NCI-H2171 (cell line): ENCODE measurements around the gene ZNF654.
"Not testable (repeated sequence)": the region's sequence is repeated elsewhere in the genome, so short reads cannot be mapped to it uniquely, and the experiment has no call there.

ENCODE experiments used
- DNase-seq: peaks from one replicate; lab custom pipeline; 2025; lab: John Stamatoyannopoulos, UW

Gene ZNF654

DNA sequence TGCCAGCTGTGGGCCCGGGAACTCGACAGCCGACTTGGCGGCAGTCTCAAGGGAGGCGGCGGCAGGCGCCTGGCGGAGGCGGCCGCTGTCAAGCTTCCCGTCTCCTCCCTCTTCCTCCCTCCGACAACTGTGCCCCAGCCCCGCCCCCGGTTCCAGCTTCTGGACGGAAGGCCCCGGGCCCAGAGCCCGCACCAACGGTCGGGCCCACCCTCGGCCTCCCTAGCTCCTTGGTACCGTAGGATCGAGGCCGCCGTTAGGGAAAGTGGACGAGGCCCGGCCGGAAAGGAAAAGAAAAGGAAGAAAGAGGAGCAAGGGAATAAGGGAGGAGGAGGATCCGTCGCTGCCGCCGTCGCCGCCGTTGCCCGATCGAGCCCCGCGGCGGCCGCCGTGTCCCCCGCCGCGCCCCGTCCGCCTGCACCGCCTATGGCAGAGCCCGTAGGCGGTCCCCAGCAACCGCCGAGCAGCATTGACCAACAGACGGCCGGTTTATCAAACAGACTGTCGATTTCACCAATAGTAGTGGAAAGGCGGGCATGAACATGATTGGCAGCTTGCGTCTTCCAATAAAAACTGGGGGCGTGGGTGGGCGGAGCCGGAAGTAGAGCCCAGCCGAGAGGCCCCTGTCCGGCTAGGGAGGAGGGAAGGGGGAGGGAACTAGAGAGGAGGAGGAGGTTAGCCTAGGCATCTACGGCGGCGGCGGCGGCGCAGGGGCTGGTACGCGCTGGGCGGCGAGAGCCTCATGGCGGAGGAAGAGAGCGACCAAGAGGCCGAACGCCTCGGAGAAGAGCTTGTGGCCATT is at the start of gene ZNF654, which contains the start of gene CGGBP1:
TSS of gene ZNF654 (plus strand) at position 675 of the 799 bp plus-strand sequence. CDS start at position 740, 65 bp downstream.
TSS of gene CGGBP1 (minus strand) at position 425 of the 799 bp plus-strand sequence. CDS start 3,029 bp downstream, outside the sequence.
- DNase-seq, result peak; percentile 77

GRCh38 chr3:88010810-88011209 is 48.2 kb upstream of the ZNF654 start:
- DNase-seq, result no peak

- no peak for DNase-seq
These were observed 45.5 kb upstream of the ZNF654 start for GRCh38 chr3:88013592-88013991.

DNA sequence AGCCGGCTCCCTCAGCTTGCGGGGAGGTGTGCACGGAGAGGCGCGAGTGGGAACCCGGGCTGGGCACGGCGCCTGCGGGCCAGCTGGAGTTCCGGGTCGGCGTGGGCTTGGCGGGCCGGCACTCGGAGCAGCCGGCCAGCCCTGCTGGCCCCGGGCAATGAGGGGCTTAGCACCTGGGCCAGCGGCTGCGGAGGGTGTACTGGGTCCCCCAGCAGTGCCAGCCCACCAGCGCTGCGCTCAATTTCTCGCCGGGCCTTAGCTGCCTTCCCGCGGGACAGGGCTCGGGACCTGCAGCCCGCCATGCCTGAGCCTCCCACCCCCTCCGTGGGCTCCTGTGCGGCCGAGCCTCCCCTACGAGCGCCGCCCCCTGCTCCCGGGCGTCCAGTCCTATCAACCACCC is 43.4 kb upstream of the ZNF654 start:
- DNase-seq, result not testable (repeated sequence)

GRCh38 chr3:88019024-88019423 is 40.0 kb upstream of the ZNF654 start:
- no peak for DNase-seq

- no peak for DNase-seq
These were observed 34.0 kb upstream of the ZNF654 start for GRCh38 chr3:88025001-88025552.

- DNase-seq, result no peak
These were observed 30.2 kb upstream of the ZNF654 start for GRCh38 chr3:88028876-88029275.

GRCh38 chr3:88030210-88030609 is 28.8 kb upstream of the ZNF654 start:
- DNase-seq, result no peak

DNA sequence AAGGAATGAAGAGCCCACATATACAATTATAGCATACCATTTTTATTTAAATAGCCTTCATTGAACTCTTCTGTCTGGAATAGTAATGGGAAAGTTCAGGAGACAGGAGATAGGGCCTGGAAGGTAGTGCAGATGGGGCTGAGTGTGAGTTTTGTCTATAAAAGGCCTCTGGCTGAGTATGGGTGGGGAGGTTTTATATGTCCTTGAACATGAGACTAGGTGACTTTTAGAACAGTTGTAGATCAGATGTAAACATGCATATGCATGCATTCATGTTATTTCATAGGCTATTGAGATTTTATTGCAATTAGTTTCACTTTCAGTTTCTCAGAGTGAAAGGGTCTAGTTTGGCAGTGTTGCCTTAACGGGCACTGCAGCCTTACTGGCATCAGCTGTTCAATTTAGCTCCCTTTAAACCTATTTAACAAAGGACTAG is 27.4 kb upstream of the ZNF654 start:
- no peak for DNase-seq

DNA sequence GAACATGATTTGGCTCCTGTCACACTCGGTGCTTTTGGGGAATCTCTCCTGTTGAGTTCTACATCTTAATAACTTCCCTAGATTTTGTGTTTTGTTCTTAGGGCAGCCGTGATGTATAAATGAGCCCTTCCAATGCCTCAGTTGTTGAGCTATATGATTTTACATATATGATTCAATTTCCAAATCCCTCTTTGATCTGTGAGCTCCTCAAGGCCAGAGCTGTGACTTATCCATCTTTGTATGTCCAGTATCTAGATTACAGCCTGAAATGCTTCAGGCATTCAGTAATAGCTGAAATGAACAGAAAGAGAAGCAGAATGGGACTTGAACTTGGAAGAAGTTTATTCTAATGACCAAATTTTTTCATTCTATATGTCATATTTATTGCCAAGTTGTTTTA is 26.8 kb upstream of the ZNF654 start:
- no peak for DNase-seq

GRCh38 chr3:88033079-88033478 is 26.0 kb upstream of the ZNF654 start:
- no peak for DNase-seq

DNA sequence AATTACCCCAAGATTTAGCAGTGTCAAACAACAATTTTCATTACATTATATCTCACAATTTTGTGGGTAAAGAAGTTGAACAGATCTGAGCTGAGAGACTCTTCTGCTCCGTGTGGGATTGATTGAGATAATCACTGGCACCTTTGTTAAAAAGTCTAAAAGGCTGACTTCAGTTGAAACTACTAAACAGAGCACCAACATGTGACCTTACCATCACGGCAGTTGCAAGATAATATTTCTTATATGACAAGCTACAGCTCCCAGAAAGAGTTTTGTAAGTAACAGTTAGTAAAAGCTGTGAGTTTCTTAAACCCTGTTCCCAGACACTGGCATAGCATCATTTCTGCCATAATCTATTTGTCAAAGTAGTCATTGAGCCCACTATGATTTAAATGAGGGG is 25.2 kb upstream of the ZNF654 start:
- no peak for DNase-seq

GRCh38 chr3:88034491-88035275 is 24.4 kb upstream of the ZNF654 start:
- DNase-seq, result no peak

DNA sequence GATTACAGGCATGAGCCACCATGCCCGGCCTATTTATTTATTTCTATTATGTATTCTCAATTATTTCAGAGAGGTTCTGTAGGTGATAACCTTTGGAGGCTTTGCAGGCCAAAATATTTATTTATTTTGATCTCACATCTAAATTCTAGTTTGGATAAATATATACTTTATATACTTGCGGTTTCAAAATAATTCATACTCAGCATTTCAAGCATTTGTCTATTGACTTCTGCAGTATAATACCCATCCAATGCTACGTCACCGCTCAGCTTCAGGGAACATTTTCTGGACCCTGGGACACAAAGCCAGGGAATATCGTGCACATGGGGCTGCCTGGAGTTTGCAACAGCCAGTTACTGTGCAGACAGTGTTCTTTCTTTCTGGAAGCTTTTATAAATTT is 22.8 kb upstream of the ZNF654 start:
- DNase-seq, result no peak

DNA sequence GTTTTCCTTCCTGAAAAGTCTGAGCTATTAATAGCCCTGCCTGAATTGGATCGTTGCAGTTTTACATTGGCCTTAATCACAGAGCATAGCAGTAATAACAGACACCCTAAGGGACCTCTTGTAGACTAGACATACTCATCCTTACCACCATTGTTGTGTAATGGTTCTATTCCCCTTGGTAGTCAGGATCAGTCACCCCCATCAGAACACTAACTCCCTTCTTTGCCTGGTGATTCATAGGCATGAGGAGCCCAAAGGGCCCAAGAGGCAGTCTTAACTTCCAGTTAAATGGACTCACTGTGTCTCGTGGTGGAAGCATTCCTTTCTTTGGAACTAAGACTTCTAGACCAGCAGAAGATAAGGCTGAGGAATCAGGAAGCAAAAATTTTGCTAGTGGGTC is 20.5 kb upstream of the ZNF654 start:
- DNase-seq, result no peak

- DNase-seq, result no peak
These were observed 18.5 kb upstream of the ZNF654 start for GRCh38 chr3:88040529-88040928.

DNA sequence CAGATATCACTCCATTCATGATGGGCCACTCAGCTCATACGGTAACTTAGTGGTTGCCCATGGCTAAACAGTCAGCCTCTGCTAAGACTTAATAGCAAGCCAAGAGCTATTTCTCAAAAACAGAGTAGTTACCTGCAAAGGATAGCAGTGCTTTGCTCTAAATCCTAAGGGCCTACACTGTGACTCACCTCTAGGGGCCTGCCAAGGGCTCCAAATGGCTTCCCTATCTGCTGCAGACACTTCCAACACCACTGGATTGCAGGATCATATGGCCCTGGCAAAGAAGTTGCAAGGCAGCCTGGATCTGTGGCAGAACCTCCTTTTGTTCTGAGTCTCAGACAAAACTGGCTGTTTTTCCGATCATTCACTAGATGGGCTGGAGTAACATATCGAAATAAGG is 18.1 kb upstream of the ZNF654 start:
- DNase-seq, result no peak

DNA sequence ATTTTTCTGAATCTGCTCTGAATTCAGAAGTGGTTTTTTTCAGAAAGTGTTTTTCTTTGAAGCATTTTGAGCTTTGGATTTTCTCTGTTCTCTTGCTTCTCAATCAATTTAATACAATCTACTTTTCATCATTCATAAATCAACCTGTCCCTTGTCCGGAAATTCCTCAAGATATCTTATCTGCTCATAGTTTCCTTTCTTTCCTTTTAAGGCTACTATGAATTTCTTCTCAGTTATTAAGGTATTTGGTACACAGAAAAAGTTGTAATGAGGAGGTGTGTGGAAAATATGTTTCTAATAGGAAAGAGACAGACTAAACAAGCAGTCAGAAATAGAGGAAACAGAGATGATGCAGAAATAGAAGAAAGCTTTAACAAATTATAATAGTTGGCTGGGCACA is 14.6 kb upstream of the ZNF654 start:
- DNase-seq, result no peak

- DNase-seq, result no peak
These were observed 12.3 kb upstream of the ZNF654 start for GRCh38 chr3:88046766-88047165.

GRCh38 chr3:88057630-88058305 is 1.3 kb upstream of the ZNF654 start:
- DNase-seq, result no peak

DNA sequence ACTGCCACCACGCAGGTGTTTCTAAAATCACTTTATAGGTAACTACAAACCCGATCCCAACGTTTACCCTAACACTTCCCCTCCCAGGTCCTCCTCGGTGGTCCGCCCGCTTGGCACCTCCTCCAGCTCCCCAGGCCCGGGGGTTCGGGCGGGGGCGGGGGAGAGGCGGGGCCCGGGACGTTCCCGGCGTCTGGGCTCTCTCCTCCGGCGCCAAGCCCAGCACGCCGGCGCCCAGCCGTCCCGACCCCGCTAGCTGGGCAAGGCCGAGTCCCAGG is 812 bp upstream of the ZNF654 start:
- no peak for DNase-seq

DNA sequence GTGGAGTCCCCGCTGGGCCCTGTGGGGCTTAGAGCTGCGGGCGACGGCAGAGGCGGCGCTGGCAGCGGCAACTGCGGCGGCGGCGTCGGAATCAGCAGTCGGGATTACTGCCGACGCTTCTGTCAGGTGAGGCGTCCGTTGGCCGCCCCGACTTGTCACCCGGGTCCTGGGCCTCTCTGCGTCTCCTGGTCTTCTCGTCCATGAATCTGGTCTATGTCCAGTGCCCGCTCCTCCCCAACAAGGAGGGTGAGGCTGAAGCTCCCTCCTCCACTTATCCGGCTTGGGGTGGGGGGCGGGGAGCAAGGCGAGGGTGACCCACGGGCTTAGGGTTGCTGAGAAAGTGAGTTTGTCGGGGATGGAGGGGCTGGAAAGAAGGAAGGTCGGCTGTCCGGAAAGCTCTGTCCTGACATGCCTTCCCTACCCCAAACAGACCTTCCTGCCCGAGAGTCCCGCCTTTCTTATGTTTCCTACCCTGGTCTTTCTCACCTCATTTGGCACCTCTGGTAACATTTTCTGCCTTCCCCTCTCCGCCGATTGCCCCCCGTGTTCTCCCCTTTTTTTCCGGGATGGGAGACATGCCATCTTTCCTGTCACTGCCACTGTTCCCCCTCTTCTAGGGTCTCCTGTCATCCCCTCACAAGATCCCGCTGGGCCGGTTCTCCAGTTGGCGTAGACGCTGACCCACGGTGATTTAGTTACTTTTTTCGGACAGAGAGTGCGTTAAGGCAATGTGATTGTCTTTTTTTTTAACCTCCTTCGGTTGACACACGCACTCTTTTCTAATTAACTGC is 520 bp downstream of the ZNF654 start:
- DNase-seq, result no peak
